IPS DF 6.9 (cell line): ENCODE data around the gene CDH4.

Experiments used
- DNase-seq: peaks from one replicate; pipeline ENCODE4 v3.0.0-alpha.2; 2013; ENCODE audit warnings: low read depth, low spot score
- H3K27ac ChIP-seq: one replicate; pipeline ENCODE4 v1.5.1; 2013; ENCODE audit warnings: low read length, control low read depth
- H3K27me3 ChIP-seq: 2 replicates; pipeline ENCODE4 v1.6.1; 2013; ENCODE audit warnings: mild to moderate bottlenecking, low read length; ENCODE audit not compliant: control insufficient read depth, insufficient read depth
- H3K36me3 ChIP-seq: 2 replicates; pipeline ENCODE4 v1.6.1; 2013; ENCODE audit warnings: low read length; ENCODE audit not compliant: control insufficient read depth, insufficient read depth
- H3K4me1 ChIP-seq: 2 replicates; pipeline ENCODE4 v1.6.1; 2013; ENCODE audit warnings: low read length; ENCODE audit not compliant: control insufficient read depth, insufficient read depth
- H3K4me3 ChIP-seq: 2 replicates; pipeline ENCODE4 v1.5.1; 2013; ENCODE audit warnings: mild to moderate bottlenecking, low read length
- H3K9me3 ChIP-seq: 2 replicates; pipeline ENCODE4 v1.6.1; 2013; ENCODE audit warnings: low read length, inconsistent platforms; ENCODE audit not compliant: control insufficient read depth, insufficient read depth
- WGBS: extraction: QIAGEN DNeasy Blood & Tissue Kit; methylation state at CpG from one replicate; pipeline ENCODE4 v1.1.7; 2013; ENCODE audit warnings: mixed read lengths, missing lambda C conversion rate; ENCODE audit not compliant: insufficient read length, insufficient coverage; 5-methylcytosine and 5-hydroxymethylcytosine counted together

Gene CDH4

DNA sequence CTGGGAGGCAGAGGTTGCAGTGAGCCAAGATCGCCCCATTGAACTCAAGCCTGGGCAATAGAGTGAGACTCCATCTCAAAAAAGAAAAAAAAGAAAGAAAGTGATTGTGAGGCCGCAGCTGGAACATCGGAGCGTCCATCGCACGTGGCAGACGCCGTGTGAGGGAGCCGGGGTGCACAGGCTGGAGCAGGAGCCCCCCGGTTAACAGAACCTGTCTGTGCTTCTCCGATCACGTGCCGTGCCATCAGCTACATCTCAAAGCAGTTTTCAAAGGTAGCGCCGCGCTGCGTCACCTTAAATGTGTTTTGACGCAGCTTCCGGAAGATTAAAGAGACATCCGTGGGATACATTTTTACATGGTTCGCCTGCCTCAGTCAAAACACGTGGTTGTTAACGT is 674.7 kb downstream of the CDH4 start:
- Histone ChIP-seq H3K27me3 (no peaks in the 10 kb centered on the region), H3K9me3 (no peaks in the 10 kb centered on the region), H3K4me3 (no peak overlapping the region), H3K36me3 (no peaks in the 10 kb centered on the region), H3K27ac (no peak overlapping the region), H3K4me1 (no peaks in the 10 kb centered on the region)
- WGBS: no CpG with 5 or more reads among the region's 23 CpGs
- no peak for DNase-seq

DNA sequence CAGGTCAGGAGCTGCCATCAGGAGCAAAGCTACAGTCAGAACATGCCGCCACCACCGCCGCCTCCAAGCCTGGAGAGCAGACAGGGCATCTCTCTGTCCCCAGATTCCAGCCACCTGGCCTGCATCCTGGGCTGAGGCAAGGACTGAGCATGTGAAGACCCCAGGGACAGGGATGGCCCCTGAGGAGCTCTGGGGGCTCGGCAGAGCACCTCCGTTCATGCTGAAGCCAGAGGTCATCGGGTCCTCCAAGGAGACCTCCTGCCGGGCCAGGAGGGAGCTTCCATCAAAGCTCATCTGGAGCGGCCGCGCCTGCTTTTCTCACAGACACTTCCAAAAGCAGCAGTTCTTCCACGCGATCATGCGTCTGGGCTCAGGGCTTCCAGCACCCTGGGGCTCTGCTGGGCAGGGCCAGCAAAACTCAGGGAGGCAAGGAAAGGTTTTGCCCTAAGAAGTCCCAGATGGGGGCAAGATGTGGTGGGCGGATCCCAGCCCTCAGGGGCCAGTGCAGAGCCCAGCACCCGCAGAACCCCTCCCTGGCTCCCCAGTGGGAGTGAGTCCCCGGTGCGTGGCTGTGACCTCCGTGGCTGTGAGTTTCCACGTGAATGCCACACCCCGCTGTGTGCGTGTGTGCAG is 675.2 kb downstream of the CDH4 start:
- H3K9me3 ChIP-seq: no peaks in the 10 kb centered on the region
- no peaks in the 10 kb centered on the region for H3K36me3 ChIP-seq
- H3K4me3 ChIP-seq: no peak overlapping the region
- no peaks in the 10 kb centered on the region for H3K27me3 ChIP-seq
- DNase-seq: no peak
- no peaks in the 10 kb centered on the region for H3K4me1 ChIP-seq
- no CpG with 5 or more reads among the region's 21 CpGs for WGBS
- H3K27ac ChIP-seq: no peak overlapping the region

DNA sequence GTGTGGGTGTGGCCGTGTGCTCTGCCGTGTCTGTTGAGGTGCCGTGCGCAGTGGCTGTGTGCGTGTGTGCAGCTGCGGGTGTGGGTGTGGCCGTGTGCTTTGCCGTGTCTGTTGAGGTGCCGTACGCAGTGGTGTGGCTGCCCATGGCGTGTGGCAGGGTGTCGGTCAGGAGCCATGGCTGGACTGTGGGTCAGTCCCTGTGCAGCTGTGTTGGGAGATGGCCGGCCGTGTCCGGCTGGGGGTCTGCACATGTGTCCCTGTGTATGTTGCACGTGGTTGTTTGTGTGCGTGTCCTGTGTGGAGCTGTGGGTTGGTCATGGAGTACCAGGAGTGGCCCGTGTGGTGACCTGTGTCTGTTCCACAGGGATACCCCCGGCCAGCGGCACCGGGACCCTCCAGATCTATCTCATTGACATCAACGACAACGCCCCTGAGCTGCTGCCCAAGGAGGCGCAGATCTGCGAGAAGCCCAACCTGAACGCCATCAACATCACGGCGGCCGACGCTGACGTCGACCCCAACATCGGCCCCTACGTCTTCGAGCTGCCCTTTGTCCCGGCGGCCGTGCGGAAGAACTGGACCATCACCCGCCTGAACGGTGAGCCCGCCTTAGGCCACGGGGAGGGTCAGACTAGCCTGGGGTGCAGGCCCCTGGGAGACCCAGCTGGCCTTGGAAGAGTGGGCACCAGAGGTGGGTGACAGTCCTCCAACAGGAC is 675.9 kb downstream of the CDH4 start:
- Histone ChIP-seq H3K27me3 (no peaks in the 10 kb centered on the region), H3K4me3 (no peak overlapping the region), H3K4me1 (no peaks in the 10 kb centered on the region), H3K36me3 (no peaks in the 10 kb centered on the region), H3K27ac (no peak overlapping the region), H3K9me3 (no peaks in the 10 kb centered on the region)
- DNase-seq: no peak
- no CpG with 5 or more reads among the region's 43 CpGs for WGBS

DNA sequence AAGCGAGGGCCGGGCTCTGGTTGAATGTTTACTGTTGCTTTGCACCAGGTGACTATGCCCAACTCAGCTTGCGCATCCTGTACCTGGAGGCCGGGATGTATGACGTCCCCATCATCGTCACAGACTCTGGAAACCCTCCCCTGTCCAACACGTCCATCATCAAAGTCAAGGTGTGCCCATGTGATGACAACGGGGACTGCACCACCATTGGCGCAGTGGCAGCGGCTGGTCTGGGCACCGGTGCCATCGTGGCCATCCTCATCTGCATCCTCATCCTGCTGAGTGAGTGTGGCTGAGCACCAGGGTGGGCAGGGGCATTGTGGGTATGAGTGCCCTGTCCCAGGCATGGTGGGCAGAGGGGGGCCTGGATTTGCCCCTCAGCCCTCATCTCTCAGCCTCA is 677.5 kb downstream of the CDH4 start:
- Histone ChIP-seq H3K27me3 (no peaks in the 10 kb centered on the region), H3K4me3 (no peak overlapping the region), H3K36me3 (no peaks in the 10 kb centered on the region), H3K4me1 (0 out of 2 replicates have a peak, but pooled peaks cover 4% of the 10 kb centered on the region), H3K27ac (no peak overlapping the region), H3K9me3 (no peaks in the 10 kb centered on the region)
- DNase-seq: no peak
- WGBS: no CpG with 5 or more reads among the region's 12 CpGs

DNA sequence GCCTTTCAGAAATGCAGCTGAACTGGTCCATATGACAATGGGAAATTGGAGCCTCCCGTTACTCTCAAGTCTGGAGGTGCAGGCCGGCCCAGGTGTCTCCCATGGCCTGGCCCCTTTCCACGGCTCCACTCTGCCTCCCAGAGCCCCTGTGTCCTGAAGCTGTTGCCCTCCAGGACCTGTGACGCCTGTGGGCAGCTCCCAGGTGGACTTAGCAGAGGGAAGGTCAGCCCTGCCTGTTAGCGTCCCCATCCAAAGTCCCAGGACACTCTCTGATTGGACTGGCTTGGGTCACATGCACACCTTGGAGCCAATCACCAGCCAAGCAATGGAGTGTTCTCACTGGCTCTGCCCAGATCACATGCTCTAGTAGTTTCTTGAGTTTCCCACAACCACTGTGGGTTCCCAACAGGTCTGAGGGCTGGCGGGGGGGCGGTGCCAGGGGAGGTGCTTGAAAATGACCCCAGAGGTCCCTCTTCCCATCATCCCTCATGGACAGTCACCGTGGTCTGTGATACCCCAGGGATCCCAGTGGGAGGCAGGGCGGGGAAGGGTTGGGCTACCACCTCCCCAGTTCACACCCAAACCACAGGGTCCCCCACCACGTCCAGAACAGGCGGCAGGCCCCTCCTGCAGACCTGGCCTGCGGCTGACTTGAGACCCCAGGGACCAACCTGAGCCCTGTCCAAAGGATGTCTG is 678.1 kb downstream of the CDH4 start:
- no CpG with 5 or more reads among the region's 12 CpGs for WGBS
- no peak for DNase-seq

DNA sequence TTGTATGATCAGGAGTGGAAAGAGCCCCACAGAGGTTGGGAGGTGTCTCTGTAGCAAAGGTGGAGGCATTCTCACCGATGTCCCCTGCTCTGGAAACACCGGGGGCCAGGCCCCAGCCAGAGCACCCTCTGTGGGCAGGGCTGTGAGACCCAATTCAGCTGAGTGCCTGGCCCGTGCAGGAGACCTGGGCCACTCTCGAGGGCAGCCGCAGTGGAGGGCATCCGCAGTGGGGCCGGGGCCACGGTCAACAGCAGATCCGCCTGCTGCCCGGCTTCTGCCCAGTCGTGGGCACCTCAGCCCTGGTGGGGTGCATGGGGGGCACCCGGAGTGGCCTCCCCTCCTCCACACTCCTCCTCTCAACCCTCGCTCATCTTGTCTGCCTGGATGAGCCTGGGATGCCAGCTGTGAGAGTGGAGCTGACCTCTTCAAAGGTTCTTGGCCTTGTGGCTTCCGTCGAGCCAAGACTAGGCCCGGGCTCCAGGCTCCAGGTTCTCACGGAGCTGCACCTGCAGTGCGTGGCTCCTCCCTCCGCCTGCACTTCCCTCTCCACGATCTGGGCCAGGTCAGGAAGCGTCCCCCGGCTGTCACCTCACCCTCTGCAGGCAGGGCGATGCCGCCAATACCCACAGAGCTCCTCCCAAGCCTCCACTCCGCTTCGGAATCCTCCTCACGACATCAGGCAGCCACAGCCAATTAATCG is 678.9 kb downstream of the CDH4 start:
- Histone ChIP-seq H3K27ac (no peak overlapping the region), H3K27me3 (no peaks in the 10 kb centered on the region)
- WGBS: no CpG with 5 or more reads among the region's 28 CpGs

More for the DNA sequence above, 678.1 kb downstream of the CDH4 start:
- Histone ChIP-seq H3K9me3 (no peaks in the 10 kb centered on the region), H3K4me1 (peaks cover 5% of the 10 kb centered on the region; the same call in 1 of the 2 replicates), H3K4me3 (no peak overlapping the region), H3K27me3 (no peaks in the 10 kb centered on the region), H3K27ac (no peak overlapping the region), H3K36me3 (no peaks in the 10 kb centered on the region)

DNA sequence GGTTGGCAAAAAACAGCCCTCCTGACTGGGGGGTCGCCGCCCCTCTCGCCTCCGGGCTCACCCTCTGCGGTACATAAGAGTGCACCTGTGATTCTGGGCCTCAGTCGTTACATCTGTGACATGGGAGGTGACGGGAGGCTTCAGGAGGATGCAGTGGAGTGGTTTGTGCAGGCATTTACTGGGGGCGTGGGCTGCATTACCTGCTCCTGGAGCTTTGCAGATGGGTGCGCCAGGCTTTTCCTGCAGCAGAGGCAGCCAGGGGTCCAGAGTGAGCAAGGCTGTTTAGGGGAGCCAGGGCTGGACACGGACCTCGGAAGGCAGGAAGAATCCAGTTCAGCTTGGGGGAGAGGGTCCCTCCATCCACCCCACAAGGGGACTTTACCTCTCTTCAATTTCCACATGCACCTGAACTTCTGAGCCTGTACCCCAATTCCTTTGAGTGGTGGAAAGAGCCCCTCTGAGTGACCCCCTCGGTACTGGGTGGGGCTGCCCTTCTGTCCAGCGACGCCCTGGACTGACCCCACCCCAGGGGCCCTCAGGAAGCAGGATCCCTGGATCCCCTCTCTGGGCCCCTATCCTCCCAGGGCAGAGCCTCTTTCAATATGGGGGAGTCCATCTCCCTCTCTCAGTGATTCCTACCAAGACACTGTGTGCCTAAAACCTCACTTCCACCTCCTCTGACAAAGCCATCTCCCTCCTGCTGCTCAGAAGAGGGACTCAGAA is 679.6 kb downstream of the CDH4 start:
- no peak for DNase-seq
- Histone ChIP-seq H3K4me1 (peaks cover 5% of the 10 kb centered on the region; the same call in 1 of the 2 replicates), H3K4me3 (no peak overlapping the region), H3K27me3 (no peaks in the 10 kb centered on the region), H3K27ac (no peak overlapping the region), H3K36me3 (no peaks in the 10 kb centered on the region), H3K9me3 (no peaks in the 10 kb centered on the region)
- WGBS: no CpG with 5 or more reads among the region's 14 CpGs

More for the DNA sequence above, 678.9 kb downstream of the CDH4 start:
- Histone ChIP-seq H3K4me1 (peaks cover 5% of the 10 kb centered on the region; the same call in 1 of the 2 replicates), H3K9me3 (no peaks in the 10 kb centered on the region), H3K4me3 (no peak overlapping the region), H3K36me3 (no peaks in the 10 kb centered on the region)
- no peak for DNase-seq

DNA sequence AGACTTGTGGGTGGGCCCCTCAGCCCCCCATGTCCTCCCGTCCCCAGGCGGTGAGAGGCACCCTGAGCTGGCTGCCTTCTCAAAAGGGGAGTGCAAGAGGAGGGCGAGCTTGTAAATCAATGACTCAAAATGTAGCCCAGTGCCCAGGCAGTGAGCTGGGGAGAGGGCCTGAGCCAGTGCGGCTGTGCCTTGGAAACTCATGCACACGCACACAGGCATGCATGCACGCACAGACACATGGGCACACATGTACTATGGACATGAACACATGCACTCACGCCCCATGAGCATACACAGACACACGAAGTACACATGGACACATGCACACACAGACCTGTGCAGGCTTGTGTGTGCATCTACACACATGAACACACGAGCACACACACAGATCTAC is 680.1 kb downstream of the CDH4 start:
- no peak for DNase-seq
- Histone ChIP-seq H3K4me3 (no peak overlapping the region), H3K36me3 (no peaks in the 10 kb centered on the region), H3K27me3 (no peaks in the 10 kb centered on the region), H3K4me1 (peaks cover 5% of the 10 kb centered on the region; the same call in 1 of the 2 replicates), H3K9me3 (no peaks in the 10 kb centered on the region), H3K27ac (no peak overlapping the region)
- WGBS: no CpG with 5 or more reads among the region's 9 CpGs

DNA sequence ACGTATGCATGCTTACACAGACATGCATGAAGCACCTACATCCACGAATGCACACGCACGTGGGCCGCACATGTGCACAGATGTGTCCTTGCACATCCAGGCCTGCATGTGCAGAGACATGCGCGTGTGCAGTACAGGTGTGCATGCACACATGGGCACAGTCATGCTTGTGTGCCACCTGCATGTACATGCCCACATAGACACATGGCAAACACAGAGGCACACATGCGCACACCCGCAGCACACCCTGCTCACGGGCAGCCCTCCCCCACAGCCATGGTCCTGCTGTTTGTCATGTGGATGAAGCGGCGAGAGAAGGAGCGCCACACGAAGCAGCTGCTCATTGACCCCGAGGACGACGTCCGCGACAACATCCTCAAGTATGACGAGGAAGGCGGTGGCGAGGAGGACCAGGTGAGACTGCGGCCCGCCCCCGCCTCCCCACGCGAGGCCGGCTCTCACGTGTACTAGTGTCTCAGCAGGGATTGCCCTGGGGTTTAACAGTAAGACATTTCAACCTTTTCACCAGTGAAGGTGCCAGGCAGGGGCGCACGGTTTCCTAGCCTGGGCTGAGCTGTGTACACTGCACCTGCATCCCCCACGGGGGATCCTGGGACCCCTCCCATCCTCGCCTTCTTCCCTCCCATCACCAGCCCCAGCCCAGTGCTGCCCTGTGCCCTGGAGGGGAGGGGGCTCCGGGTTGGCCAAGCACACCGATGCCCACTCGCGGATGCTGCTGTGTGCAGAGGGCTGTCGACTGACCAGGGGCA is 680.8 kb downstream of the CDH4 start:
- DNase-seq: no peak
- no CpG with 5 or more reads among the region's 38 CpGs for WGBS

More for the DNA sequence above, 680.8 kb downstream of the CDH4 start:
- H3K4me1 ChIP-seq: peaks cover 5% of the 10 kb centered on the region; the same call in 1 of the 2 replicates
- H3K36me3 ChIP-seq: no peaks in the 10 kb centered on the region
- H3K9me3 ChIP-seq: no peaks in the 10 kb centered on the region
- H3K27ac ChIP-seq: no peak overlapping the region
- no peaks in the 10 kb centered on the region for H3K27me3 ChIP-seq
- no peak overlapping the region for H3K4me3 ChIP-seq
